Measurements from ENCODE around the gene CC2D2A. TPM values are rescaled to one million over a fixed set of nuclear protein-coding genes. Genes with fewer than 3 reads are reported as not detected.

Gene CC2D2A
- total RNA-seq, 1 donor = 34.0 TPM

GRCh38 chr4:15434676-15435075, 35.0 kb upstream of the CC2D2A start:
- Histone ChIP-seq H3K4me3 (ENCODE audit: insufficient read depth, low read length) (no peak overlapping the region), H3K4me1 (ENCODE audit: insufficient read depth, low read length) (peaks cover 23% of the 10 kb centered on the region), H3K27ac (ENCODE audit: low read depth, low read length) (no peak overlapping the region), H3K4me2 (ENCODE audit: insufficient read depth, low read length) (no peak overlapping the region), H4K20me1 (ENCODE audit: insufficient read depth, low read length) (no peaks in the 10 kb centered on the region), H2AFZ (ENCODE audit: low read length) (no peak overlapping the region), H3K27me3 (ENCODE audit: insufficient read depth, low read length) (no peaks in the 10 kb centered on the region), H3K36me3 (ENCODE audit: insufficient read depth, low read length) (no peaks in the 10 kb centered on the region), H3K79me2 (ENCODE audit: insufficient read depth, low read length) (no peaks in the 10 kb centered on the region), H3K9me3 (ENCODE audit: low read depth, low read length) (no peaks in the 10 kb centered on the region)
- no peak for TF ChIP-seq CTCF (IDR thresholded peaks at IDR 0.05; ENCODE audit: extremely low read depth, low read depth, low read length)
- DNase-seq (ENCODE audit: insufficient read length, low spot score, missing footprints) = no peak

GRCh38 chr4:15436513-15436912, 33.2 kb upstream of the CC2D2A start:
- no peak for TF ChIP-seq CTCF (IDR thresholded peaks at IDR 0.05; ENCODE audit: extremely low read depth, low read depth, low read length)
- peak overlapping the region; percentile 18 for H3K4me2 ChIP-seq (ENCODE audit: insufficient read depth, low read length)
- no peaks in the 10 kb centered on the region for H4K20me1 ChIP-seq (ENCODE audit: insufficient read depth, low read length)
- peaks cover 23% of the 10 kb centered on the region for H3K4me1 ChIP-seq (ENCODE audit: insufficient read depth, low read length)
- H3K4me3 ChIP-seq (ENCODE audit: insufficient read depth, low read length) = no peak overlapping the region
- no peak overlapping the region for H3K27ac ChIP-seq (ENCODE audit: low read depth, low read length)
- no peaks in the 10 kb centered on the region for H3K79me2 ChIP-seq (ENCODE audit: insufficient read depth, low read length)
- H3K27me3 ChIP-seq (ENCODE audit: insufficient read depth, low read length) = no peaks in the 10 kb centered on the region
- H3K36me3 ChIP-seq (ENCODE audit: insufficient read depth, low read length) = no peaks in the 10 kb centered on the region
- no peak overlapping the region for H2AFZ ChIP-seq (ENCODE audit: low read length)
- H3K9me3 ChIP-seq (ENCODE audit: low read depth, low read length) = no peaks in the 10 kb centered on the region
- DNase-seq (ENCODE audit: insufficient read length, low spot score, missing footprints) = no peak

- Histone ChIP-seq H3K4me1 (ENCODE audit: insufficient read depth, low read length) (peaks cover 16% of the 10 kb centered on the region), H3K27ac (ENCODE audit: low read depth, low read length) (no peak overlapping the region), H3K4me3 (ENCODE audit: insufficient read depth, low read length) (no peak overlapping the region), H3K4me2 (ENCODE audit: insufficient read depth, low read length) (peak overlapping the region; percentile 16), H3K36me3 (ENCODE audit: insufficient read depth, low read length) (no peaks in the 10 kb centered on the region), H4K20me1 (ENCODE audit: insufficient read depth, low read length) (no peaks in the 10 kb centered on the region), H2AFZ (ENCODE audit: low read length) (peak overlapping the region; percentile 48), H3K9me3 (ENCODE audit: low read depth, low read length) (no peaks in the 10 kb centered on the region), H3K79me2 (ENCODE audit: insufficient read depth, low read length) (no peaks in the 10 kb centered on the region), H3K27me3 (ENCODE audit: insufficient read depth, low read length) (no peaks in the 10 kb centered on the region)
- no peak for TF ChIP-seq CTCF (IDR thresholded peaks at IDR 0.05; ENCODE audit: extremely low read depth, low read depth, low read length)
- peak; percentile 59 for DNase-seq (ENCODE audit: insufficient read length, low spot score, missing footprints)
Measured at GRCh38 chr4:15438939-15439524, 30.6 kb upstream of the CC2D2A start.

- no peak for TF ChIP-seq CTCF (IDR thresholded peaks at IDR 0.05; ENCODE audit: extremely low read depth, low read depth, low read length)
Measured at GRCh38 chr4:15443371-15444160, 26.1 kb upstream of the CC2D2A start.

More at GRCh38 chr4:15443371-15444160, 26.1 kb upstream of the CC2D2A start:
- Histone ChIP-seq H3K79me2 (ENCODE audit: insufficient read depth, low read length) (no peaks in the 10 kb centered on the region), H3K9me3 (ENCODE audit: low read depth, low read length) (no peaks in the 10 kb centered on the region), H3K4me1 (ENCODE audit: insufficient read depth, low read length) (peaks cover 9% of the 10 kb centered on the region), H3K4me3 (ENCODE audit: insufficient read depth, low read length) (no peak overlapping the region), H4K20me1 (ENCODE audit: insufficient read depth, low read length) (no peaks in the 10 kb centered on the region), H3K27me3 (ENCODE audit: insufficient read depth, low read length) (no peaks in the 10 kb centered on the region), H3K36me3 (ENCODE audit: insufficient read depth, low read length) (no peaks in the 10 kb centered on the region), H3K27ac (ENCODE audit: low read depth, low read length) (no peak overlapping the region), H3K4me2 (ENCODE audit: insufficient read depth, low read length) (no peak overlapping the region), H2AFZ (ENCODE audit: low read length) (no peak overlapping the region)
- peak; percentile 8 for DNase-seq (ENCODE audit: insufficient read length, low spot score, missing footprints)

All from osteoblast (primary cell).